ENCODE data around the gene GRIN2A. TPM values are rescaled to one million over a fixed set of nuclear protein-coding genes. Genes with fewer than 3 reads are reported as not detected.

The GRIN2A gene
- total RNA-seq, 1 donor from 2014 or later, result 0.56 TPM

DNA sequence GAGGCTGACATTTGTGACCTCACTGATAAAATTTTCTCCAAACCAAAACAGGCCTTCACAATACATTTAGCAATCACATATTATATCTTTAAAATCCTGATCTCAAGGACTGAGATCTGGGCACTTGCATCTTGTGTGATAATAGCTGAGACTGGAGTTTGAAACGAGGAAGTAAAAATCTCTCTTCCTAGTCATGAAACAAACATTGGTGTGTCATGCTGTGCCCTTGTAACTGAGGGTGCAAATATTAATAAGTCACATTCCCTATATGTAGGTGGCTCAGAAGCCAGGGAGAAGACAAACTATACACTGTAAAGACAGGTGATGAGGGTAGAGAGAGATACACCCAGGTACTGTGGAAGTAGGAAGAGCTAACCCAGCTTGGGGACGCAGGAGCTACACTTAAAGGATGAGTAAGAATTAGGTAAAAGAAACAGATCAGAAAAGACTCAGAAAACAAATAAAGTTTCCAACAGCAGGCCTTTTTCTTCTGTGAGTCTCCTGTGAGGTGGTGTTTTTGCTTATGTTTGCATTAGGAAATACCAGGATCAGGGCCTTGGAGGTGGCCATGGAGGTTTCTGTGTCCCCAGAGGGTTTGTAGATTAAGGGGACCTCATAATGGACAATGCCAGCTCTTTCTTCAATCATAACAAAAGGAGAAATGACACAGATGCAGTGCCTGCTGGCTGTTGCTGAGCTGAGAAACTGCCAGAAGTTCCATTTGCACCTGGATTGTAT is 335.7 kb downstream of the GRIN2A start:
- TF ChIP-seq, protein P1, sequence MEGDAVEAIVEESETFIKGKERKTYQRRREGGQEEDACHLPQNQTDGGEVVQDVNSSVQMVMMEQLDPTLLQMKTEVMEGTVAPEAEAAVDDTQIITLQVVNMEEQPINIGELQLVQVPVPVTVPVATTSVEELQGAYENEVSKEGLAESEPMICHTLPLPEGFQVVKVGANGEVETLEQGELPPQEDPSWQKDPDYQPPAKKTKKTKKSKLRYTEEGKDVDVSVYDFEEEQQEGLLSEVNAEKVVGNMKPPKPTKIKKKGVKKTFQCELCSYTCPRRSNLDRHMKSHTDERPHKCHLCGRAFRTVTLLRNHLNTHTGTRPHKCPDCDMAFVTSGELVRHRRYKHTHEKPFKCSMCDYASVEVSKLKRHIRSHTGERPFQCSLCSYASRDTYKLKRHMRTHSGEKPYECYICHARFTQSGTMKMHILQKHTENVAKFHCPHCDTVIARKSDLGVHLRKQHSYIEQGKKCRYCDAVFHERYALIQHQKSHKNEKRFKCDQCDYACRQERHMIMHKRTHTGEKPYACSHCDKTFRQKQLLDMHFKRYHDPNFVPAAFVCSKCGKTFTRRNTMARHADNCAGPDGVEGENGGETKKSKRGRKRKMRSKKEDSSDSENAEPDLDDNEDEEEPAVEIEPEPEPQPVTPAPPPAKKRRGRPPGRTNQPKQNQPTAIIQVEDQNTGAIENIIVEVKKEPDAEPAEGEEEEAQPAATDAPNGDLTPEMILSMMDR (IDR thresholded peaks at IDR 0.05), result no peak
- Histone ChIP-seq H3K27ac (no peak overlapping the region), H3K4me3 (no peak overlapping the region), H3K9me3 (no peaks in the 10 kb centered on the region), H3K36me3 (no peaks in the 10 kb centered on the region), H3K27me3 (ENCODE audit: low read depth) (peaks cover 2% of the 10 kb centered on the region), H3K4me1 (no peaks in the 10 kb centered on the region)
- DNase-seq (no peak), ATAC-seq (no peak)
- intact Hi-C loops (cut with DNase I), result no loop called here

DNA sequence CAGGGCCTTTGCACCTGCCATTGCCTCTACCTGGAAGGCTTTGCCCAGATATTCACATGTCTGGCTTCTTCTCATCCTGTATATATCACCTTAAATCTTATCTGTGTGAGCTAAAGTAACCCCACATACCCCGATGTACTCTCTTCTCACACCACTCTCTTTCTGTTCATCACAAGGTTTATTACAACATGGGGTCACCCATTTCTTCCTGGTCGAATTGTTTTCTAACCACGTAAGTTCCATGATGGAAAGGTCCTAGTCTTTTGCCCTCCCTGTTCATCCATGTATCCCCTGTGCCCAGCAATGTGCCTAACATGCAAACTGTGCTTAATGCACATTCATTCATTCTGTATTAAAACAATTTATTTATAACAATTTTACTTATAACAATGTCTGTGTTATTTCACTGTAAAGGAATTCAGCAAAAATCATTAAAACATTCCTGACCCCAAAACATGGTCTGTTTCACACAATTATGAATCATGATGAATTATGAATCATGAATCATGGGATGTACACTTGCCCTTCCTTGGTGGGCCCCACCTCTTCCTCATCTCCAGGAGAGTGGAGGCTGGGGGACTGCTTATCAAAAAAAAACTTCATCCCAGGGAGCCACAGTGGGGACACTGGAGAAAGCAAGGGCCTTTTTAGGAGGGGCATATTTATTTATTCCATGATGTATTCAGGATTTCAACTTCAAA is 336.4 kb downstream of the GRIN2A start:
- Histone ChIP-seq H3K27me3 (ENCODE audit: low read depth) (no peaks in the 10 kb centered on the region), H3K9me3 (no peaks in the 10 kb centered on the region), H3K36me3 (no peaks in the 10 kb centered on the region), H3K4me1 (no peaks in the 10 kb centered on the region), H3K27ac (no peak overlapping the region), H3K4me3 (no peak overlapping the region)
- DNase-seq (no peak), ATAC-seq (no peak)
- TF ChIP-seq, protein P1 (IDR thresholded peaks at IDR 0.05), result no peak
- intact Hi-C loops (cut with DNase I), result no loop called here

DNA sequence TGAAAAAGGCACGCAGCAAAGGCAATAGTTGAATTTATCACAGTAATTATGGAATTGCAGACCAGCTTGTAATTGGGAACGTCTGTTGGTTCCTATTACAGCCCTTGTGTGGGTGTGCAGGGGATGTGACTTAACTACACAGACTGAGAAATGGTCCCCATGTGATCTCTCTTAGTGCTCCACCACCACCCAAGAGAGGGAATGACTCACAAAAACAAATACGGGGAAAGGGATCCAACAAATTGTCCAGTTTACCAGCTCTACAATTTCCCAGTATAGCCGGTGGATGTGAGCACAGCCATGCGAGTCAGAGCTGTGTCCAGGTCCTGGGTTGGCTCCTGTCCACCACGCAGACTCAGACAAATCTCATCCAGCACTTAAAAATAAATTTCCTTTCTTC is 337.9 kb downstream of the GRIN2A start:
- no peaks in the 10 kb centered on the region for H3K4me1 ChIP-seq
- H3K9me3 ChIP-seq, result no peaks in the 10 kb centered on the region
- no peaks in the 10 kb centered on the region for H3K27me3 ChIP-seq (ENCODE audit: low read depth)
- H3K4me3 ChIP-seq, result no peak overlapping the region
- no peak for ATAC-seq
- no peak for DNase-seq
- no peak overlapping the region for H3K27ac ChIP-seq
- TF ChIP-seq, protein P1 (IDR thresholded peaks at IDR 0.05), result no peak
- intact Hi-C loops (cut with DNase I), result no loop called here
- no peaks in the 10 kb centered on the region for H3K36me3 ChIP-seq

DNA sequence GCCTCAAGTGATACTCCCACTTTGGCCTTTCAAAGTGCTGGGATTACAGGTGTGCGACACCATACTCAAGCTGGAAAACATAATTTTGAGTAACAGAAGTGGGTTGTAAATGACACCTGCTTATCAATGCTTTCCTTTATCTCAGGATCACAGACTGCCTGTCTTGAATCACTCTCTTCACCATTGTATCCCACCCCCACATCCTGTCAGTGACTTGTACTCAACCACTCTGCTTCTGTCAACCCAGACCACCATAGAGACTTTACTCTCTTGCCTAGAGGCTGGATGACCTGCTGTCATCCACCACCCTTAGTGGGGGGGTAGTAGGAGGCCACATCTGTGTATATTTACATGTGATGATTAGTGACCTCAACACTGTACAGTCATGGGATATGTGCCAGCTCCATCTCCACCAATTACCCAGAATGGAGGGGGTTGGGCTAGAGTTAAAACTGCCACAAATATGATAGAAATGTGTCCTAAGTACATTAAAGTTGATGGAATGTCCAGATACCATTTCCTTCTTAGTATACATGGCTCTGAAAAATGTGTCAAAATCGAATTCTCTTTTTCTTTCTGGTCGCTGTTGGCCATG is 338.7 kb downstream of the GRIN2A start:
- H3K27me3 ChIP-seq (ENCODE audit: low read depth), result no peaks in the 10 kb centered on the region
- no peaks in the 10 kb centered on the region for H3K9me3 ChIP-seq
- H3K36me3 ChIP-seq, result no peaks in the 10 kb centered on the region
- no peak for DNase-seq
- no peak for ATAC-seq
- no peak overlapping the region for H3K27ac ChIP-seq
- TF ChIP-seq, protein P1 (IDR thresholded peaks at IDR 0.05), result no peak
- intact Hi-C loops (cut with DNase I), result no loop called here
- H3K4me3 ChIP-seq, result no peak overlapping the region
- no peaks in the 10 kb centered on the region for H3K4me1 ChIP-seq

DNA sequence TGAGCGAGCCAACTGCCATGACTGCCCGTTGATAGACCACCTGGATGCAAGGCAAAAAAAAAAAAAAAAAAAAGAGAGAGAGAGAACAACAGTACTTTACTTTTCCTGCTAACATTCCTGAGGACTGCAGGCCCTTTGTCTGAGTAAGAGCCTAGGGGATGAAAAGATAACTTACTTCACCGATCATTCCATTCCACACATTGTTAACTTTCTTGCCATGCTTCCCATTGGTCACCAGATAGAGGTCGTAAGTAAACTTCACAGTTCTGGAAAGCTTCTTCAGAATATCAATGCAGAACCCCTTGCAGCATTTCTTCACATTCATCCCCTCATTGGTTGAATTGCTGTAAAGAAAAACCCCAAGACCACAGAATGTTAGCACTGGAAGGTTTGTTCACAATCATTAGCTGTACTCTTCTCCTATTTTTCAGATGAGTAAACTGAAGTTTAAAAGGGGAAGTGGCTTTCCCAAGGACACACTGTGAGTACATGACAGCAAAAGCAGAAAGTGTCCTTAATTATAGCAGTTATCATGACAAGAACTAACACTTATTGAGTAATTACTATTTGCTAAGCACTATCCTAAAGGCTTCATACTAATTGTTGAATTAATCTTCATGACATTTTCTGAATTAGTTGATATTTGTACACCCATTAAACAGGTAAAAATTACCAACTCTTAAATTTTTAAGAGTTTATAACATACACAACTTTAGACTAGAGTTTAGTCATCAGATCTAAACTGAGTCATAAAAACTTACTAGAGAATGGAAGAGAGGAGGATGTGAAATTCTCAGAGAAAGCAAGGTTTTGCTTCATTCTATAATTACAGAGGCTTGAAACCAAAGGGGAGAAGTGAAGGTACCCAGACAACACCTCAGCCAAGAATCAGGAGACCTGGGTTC is 341.2 kb downstream of the GRIN2A start:
- Histone ChIP-seq H3K36me3 (no peaks in the 10 kb centered on the region), H3K4me1 (no peaks in the 10 kb centered on the region), H3K27ac (no peak overlapping the region), H3K9me3 (no peaks in the 10 kb centered on the region), H3K4me3 (no peak overlapping the region), H3K27me3 (ENCODE audit: low read depth) (no peaks in the 10 kb centered on the region)
- intact Hi-C loops (cut with DNase I), result no loop called here
- ATAC-seq, result no peak
- no peak for DNase-seq
- TF ChIP-seq, protein P1 (IDR thresholded peaks at IDR 0.05), result no peak

All from lower lobe of right lung (tissue), 2 donors.